Ovary (tissue), 1 donor: Measurements from ENCODE around the gene ZNF593OS.

Experiments
- EP300 ChIP-seq: sonication (generic); formaldehyde crosslinking; IDR thresholded peaks from one replicate; pipeline ENCODE4 v1.6.1; 2017; ENCODE audit warnings: antibody characterized with exemption
- POLR2A ChIP-seq: fragments of 450-650 bp; IDR thresholded peaks from one replicate; pipeline ENCODE4 v1.6.1; 2017; ENCODE audit warnings: antibody characterized with exemption, mild to moderate bottlenecking, moderate library complexity

GRCh38 chr1:26180010-26180506, 8.4 kb upstream of the ZNF593OS start:
- TF ChIP-seq POLR2A: no peak
- TF ChIP-seq EP300: no peak
